DOHH2 (cell line): ENCODE results near the gene SSX4B.
"Not testable (repeated sequence)": the region's sequence is repeated elsewhere in the genome, so short reads cannot be mapped to it uniquely, and the experiment has no call there.

Experiments used
- CTCF ChIP-seq: fragments of 200-600 bp; sonication (generic); IDR thresholded peaks from one replicate; pipeline ENCODE4 v1.5.1; 2014; ENCODE audit warnings: antibody characterized with exemption, mild to moderate bottlenecking, low read depth, low read length; ENCODE audit not compliant: poor library complexity, severe bottlenecking
- EZH2phosphoT487 ChIP-seq: fragments of 200-600 bp; sonication (generic); IDR thresholded peaks from 2 replicates; pipeline ENCODE4 v1.6.1; 2017; ENCODE audit warnings: borderline replicate concordance, mild to moderate bottlenecking, antibody characterized with exemption, low read length, moderate library complexity, mixed read lengths

- TF ChIP-seq CTCF, EZH2phosphoT487: not testable (repeated sequence)
These were observed 55.3 kb downstream of the SSX4B start, which contains the start of gene SSX3 for GRCh38 chrX:48356315-48357094.
